Ovary (tissue), 3 donors: ENCODE data around the gene ZNF329.
A peak's percentile ranks its signal among the peaks of the same experiment; 100 is the strongest.

Experiments used
- CTCF ChIP-seq, 3 donors: fragments of 450-650 bp in 2 of 3; fragments of 200-600 bp in 1 of 3; IDR thresholded peaks; one replicate each; pipeline versions ENCODE4 v1.5.1 to v1.8.0; 2016 to 2022; ENCODE audit warnings: antibody characterized with exemption in 3 of 3, mild to moderate bottlenecking in 1 of 3
- POLR2A ChIP-seq: fragments of 450-650 bp; IDR thresholded peaks from one replicate; pipeline ENCODE4 v1.6.1; 2017; ENCODE audit warnings: antibody characterized with exemption, mild to moderate bottlenecking, moderate library complexity
- donor health status: DM: no; HTN: no; CAD: no.

- TF ChIP-seq CTCF (IDR thresholded peaks at IDR 0.05) (peak in 1 of 3 donors; percentile 24), POLR2A (peak; percentile 93)
These were observed 32.6 kb upstream of the ZNF329 start, which contains the start of gene ZNF274 for GRCh38 chr19:58182989-58183816.
